HG03432 (cell line): Measurements from ENCODE around the gene HAPSTR1.

Experiments
- ATAC-seq: cut with Tn5 transposase; IDR thresholded peaks from one replicate; pipeline ENCODE4 v1.9.1; 2021; ENCODE audit warnings: mild to moderate bottlenecking, moderate library complexity; ENCODE audit not compliant: unreplicated experiment

The HAPSTR1 gene

DNA sequence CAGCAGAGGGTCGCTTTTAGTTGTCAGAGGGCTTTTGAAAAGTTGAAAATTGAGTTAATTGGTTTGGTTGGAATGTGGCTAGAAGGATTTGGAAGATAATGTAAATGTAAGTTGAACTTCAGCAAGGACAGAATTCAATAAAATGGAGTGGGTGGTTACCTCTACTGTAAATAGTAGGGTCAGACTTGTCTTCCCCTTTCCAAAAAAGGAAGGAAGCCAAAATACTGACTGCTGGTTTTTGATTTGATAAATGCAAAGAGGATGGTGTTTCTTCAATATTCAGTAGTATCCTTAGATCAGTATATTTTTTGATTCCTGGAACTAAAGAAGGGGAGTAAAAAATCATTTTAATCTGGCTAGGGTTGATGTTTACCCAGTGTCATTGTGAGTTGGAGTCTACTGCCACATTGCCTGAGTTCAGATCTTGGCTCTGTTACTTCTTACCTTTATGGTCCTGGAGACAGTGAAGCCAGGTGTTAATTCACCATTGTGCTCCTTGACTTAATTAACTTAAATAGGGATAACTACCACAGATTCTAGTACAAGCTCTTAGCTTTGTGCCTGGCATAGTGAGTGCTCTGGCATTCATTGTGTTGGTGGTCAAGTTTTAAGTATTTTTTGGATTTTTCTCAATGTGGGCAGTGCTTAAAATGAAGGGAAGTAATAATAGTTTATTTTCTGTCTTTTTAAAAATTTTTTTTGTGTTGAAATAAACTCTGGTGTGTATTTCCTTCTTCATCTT is 4.4 kb downstream of the HAPSTR1 start:
- no peak for ATAC-seq

DNA sequence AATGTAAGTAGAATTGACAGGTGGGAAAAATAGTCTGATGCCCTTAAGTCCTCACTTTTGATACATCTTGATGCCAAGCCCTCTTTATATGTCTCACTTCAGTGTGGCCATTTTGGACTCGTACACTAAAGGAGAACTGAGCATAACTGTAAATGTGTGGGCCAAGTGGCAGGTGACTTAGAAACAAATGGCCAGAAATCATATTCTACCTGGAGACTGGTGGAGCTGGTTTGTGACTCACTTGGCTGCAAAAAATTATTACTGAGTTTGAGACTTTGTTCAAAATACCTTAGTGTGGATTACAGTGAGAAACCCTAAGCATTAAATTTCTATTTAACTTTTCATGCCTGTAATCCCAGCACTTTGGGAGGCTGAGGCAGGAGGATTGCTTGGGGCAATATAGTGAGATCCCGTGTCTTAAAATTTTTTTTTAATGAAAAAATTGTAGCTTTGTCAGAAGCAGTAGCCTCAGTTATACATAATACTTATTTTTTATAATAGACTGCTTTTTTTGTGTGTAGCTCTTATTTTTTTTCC is 5.0 kb downstream of the HAPSTR1 start:
- no peak for ATAC-seq

DNA sequence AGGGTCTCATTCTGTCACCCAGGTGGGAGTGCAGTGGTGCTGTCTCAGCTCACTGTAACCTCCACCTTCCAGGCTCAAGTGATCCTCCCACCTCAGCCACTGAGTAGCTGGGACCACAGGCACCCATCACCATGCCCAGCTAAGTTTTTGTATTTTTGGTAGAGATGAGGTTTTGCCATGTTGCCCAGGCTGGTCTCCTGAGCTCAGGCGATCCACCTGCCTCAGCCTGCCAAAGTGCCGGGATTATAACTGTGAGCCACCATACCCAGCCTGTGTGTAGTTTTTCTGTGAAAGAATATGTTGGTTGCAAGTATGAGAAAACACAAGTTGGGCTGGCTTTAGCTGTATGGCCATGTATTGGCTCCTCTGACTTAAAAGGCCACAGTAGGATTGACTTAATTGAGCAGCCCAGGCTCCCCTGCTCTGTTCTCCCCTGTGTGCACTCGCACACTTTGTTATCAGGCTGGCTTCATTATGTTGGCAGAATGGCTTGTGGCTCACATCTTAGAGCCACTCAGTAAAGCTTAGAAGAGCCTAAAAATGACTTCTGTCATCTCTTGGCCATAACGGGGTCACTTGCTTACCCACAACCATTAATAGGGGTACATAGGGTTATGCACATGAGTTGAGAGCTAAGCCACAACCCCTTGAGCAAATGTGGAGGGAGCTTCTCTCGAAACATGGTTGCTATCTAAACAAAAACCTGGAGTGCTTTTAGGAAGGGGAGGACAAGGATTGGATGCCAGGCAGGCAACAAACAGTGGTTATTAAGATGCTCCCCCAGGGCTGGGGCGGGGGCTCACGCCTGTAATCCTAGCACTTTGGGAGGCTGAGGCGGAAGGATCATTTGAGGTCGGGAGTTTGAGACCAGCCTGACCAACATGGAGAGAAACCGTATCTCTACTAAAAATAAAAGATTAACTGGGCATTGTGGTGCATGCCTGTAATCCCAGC is 6.1 kb downstream of the HAPSTR1 start:
- no peak for ATAC-seq

DNA sequence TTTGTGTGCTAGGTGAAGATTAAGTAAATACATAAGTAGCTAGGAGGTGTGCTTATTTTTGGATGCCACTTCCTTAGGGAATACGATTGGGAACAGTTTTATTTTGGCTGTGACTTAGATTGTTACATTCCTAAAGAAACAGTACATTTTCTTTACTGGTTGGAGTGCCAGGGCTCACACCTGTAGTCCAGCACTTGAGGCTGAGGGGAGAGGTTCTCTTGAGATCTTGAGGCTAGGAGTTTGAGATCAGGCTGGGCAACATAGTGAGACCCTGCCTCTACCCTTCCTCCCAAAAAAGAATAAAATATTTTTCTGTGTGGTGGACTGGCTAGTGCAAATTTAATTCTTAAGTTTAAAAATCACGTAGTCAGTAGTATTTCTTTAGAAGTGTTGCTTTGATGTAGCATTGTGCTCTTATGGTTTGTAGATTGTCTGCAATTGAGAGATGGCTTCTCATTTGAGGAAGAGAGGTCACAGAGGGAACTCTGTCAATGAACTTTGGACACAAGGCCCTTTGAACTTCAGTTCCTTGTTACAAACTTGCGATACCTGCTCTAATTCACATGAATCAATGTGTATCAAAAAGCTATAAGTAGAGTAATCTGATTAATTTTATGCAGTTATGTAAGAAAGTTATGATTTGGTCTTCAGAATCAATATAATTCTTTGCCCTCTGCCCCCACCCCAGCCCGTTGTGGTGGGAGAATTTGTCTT is 7.1 kb downstream of the HAPSTR1 start:
- no peak for ATAC-seq

DNA sequence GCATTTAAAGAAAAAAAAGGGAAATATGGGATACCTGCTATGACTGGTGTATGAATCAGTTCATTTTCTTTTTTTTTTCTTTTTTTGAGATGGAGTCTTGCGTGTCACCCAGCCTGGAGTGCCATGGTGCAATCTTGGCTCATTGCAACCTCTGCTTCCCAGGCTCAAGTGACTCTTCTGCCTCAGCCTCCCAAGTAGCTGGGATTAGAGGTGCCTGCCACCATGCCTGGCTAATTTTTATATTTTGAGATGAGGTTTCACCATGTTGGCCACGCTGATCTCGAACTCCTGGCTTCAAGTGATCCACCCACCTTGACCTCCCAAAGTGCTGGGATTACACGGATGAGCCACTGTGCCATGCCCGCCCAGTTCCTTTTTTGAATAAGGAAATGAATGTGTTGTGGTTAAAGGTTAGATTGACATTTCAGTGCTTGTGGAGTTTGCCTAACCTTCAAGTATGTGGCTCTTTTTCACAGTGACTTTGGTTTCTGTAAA is 7.7 kb downstream of the HAPSTR1 start:
- ATAC-seq: peak; percentile 59

DNA sequence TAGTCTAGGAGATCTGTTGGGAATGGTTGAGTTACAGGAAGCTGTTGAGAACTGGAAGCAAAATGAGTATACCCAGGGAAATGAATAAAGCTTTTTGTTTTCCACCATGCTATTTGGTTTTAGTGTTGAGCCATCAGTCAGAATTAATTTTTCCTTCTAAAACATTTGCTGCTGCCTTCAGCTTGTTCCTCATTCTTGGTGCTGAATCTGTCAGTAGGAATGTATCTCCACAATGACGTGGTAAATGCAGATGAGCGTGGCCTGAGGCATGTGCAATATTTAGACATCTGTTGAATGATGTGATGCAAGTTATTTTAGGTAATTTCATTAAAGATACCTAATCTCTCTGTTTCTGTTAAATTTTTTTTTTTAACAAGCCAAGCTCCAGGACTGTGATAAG is 10.9 kb downstream of the HAPSTR1 start:
- ATAC-seq: no peak

DNA sequence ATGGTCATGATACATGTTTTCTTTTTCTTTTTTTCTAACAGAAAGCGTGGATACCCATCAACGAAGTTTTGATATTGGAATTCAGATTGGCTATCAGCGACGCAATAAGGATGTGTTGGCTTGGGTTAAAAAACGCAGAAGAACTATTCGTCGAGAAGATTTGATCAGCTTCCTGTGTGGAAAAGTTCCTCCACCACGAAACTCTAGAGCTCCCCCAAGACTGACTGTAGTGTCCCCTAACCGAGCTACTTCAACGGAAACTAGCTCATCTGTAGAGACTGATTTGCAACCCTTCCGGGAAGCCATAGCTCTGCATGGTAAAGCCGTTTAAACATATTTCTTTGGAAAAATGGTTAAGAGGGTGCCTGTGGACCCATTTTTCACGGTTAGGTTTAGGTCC is 11.5 kb downstream of the HAPSTR1 start:
- ATAC-seq: no peak

DNA sequence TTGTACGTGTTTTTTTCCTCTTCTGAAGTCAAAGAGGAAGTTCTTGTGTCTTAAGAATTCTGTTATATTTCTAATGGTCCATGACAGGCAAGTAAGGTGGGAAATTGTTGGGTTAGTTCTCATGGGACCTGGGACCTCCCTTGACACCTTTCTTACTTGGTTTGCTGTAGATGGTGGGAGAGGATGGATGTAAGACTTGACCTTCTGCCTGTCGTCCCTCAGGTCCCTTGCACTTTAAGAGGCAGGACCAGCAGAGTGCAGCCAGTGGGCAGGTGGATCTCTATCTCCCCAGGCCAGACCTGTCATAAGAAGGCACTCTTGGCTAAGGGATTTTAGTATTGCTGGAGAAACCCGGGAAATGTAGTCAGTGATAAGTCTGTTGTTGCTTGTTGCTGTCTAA is 12.1 kb downstream of the HAPSTR1 start:
- ATAC-seq: no peak

DNA sequence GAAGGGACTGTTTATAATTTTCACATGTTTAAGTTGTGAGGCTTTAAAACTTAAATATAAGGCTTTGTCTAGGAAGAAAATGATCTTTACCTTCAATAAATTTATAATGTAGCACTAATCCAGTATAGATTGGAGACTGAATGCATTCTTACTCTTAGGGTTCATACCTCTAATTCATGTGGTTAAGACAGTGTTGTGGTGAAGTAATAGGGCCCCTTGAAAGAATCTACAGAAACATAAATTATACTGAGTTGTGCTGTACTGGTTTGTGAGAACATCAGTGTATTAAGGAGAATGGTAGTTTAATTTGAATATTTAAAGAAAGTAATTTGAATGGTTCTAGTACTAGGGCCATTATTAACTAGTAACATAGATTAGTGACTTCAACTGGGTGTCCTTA is 13.7 kb downstream of the HAPSTR1 start:
- ATAC-seq: no peak

DNA sequence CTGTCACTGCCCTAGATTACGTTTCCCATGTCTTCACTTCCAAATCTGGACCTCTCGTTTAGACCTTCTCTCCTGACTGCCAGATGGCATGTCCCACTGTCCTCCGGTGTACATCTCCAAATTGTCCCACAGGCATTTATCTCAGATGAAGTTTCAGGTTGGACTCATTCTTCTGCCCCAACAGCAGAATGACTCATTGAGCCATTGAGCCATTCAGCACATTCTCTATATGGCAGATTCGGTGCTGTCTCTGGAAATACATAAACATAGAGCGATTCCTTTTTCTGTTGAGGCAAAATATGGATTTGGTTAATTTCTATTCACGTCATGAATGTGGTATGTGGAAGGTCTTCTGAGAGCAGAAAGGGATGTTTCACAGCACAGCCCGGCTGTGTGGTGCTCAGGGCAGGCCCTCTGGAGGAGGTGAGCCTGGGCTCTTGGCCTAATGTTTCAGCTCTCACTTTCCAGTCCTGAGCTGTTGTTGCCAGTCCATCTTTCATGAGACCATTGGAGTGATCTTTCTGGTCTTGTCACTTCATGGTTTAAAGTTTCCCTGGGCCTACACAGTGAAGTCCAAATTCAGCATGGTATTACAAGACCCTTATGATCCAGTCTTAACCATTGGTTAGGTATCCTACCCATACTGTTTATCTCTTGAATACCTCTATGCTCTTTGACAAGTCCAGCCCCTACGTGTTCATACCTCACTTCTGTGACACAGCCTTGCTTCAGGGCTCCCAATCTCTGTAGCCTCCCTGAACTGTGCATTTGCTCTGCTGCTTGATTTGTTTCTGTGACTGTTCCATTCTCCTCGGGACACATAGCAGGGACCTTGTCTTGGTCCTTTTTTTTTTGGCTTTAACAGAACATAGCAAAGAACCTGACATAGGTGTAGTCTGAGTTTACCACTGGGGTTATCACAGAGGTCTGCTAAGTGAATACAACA is 15.9 kb downstream of the HAPSTR1 start:
- no peak for ATAC-seq

DNA sequence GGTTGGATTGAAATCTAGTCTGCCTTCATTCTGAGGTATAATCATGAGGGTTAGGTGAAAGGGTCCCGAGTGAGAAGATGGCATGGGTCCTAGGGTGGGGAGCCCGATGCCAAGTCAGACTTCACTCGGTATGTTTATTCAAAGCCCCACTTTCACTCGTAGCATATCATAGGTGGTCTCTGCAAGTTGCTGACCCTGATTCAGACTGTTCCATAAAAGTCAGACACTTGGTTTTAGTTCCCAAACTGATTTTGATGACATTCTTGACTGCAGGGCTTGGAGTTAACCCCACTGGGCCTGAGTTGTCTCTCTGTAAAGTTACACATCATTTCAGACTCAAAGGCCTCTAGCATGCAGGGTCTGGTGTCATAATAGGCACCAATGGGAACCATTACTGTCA is 17.8 kb downstream of the HAPSTR1 start:
- no peak for ATAC-seq

DNA sequence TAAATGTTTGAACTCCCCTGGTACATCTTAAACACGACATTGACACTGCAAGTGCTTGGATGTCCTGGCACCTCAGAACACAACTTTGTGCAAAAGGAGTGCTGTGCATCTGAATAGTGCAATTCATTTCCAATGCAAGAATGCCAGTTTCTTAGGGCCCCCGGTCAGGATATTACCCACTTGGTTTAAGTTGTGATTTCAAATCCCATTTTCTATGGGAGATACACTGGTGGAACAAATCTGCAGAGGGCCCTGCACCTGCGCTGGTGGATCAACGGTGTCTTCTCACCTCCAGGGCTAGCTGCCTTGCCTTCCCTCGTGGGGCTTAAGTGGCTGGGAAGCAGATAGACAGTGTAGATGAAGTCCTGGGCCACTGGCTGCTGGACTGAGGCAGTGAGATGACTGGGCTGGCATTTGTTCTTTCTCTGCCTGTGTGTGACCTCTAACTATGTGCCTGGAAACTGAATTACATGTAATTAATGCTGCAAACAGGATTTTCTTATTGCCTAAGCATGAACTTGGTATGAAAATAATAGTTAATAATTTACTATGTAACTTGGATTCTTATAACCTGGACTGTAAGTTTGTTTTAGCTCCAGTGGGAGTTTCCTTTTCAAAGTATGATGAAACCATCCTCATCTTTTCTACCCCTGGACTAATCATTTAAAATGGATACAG is 20.9 kb downstream of the HAPSTR1 start:
- no peak for ATAC-seq

DNA sequence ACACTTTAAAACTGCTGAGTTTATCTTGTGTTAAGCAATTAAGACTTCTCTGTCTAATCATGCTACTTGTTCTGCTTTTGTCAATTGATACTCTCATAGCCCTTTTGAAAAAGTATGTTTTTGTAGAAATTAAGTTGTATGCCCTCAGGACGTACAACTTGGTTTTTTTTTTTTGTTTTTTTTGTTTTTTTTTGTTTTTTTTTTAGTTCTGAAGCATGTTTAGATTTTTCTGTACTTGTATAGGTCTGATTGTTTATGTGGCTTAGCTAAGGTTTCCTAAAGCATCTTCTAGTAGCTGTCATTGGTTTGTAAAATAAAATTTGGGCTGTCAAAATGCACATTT is 21.4 kb downstream of the HAPSTR1 start:
- no peak for ATAC-seq

DNA sequence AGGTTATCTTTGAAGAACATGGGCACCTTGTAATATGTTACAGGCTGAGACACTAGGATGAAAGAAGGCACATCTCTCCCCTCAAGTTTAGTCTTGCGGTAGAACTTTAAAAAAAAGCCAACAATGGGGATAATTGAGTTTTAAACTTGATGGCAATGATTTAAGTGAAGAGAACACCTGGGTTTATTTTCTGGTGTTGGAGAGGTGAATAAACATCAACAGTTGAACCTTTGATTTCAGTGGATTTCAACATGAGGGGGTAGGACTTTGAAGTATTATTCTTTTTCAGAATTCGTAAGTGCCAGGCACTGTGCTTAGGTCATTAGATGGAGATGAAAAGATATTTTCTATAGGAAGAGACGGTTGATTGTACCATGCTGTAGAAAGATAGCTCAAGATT is 22.3 kb downstream of the HAPSTR1 start:
- ATAC-seq: no peak

DNA sequence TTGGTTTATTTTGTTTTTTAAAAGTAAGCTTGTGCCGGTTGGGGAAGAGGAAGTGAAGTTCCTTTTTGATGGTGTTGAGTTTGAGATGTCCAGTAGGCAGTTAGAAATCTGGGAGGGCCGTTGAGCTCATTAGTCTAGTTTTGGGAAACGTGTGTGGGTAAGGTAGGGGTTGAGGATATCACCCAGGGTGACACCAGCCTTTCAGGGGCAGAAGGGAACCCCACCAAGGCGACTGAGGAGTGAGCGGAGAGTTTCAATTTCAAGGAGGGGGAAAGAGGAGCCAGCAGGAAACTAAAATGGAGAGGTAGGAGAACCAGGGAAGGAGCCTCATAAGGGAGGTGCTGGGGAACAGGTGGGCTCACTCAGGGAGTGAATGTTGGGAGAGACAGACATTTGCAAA is 22.7 kb downstream of the HAPSTR1 start:
- ATAC-seq: no peak

DNA sequence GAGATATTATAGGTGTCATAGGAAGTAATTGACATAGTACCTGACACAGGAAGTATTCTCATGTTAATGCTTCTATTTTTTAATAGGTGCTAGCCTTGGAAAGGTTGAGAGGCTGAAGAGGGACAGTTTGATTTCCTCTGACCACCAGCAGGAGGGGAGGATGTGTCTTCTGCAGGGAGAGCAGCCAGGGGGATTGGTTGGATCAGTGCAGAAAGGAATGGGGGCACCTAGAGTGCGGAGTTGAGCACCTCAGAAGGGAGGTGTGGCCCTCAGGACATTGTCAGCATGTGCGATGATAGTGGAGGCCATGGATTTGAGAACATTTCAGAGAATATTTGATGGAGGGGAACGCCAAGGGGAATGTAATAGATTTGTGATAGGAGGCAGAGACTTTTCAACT is 23.4 kb downstream of the HAPSTR1 start:
- ATAC-seq: no peak

DNA sequence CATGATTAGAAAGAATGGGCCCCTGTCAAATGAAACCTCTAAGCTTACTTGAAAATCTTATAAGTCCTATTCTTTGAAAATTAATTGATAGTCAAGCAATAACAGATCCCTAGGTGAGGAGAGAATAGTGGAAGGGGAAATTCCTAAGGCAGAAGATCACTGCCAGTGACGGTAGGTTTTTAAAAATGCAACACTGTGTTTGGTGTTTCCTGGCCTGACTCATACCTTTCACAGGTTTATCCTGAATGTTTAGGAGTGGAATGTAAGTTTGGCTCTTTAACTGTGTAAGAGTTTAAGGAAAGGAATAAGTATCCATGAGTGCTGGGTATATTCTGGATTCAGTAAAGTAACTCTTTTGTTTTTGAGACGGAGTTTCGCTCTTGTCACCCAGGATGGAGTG is 23.8 kb downstream of the HAPSTR1 start:
- ATAC-seq: no peak

DNA sequence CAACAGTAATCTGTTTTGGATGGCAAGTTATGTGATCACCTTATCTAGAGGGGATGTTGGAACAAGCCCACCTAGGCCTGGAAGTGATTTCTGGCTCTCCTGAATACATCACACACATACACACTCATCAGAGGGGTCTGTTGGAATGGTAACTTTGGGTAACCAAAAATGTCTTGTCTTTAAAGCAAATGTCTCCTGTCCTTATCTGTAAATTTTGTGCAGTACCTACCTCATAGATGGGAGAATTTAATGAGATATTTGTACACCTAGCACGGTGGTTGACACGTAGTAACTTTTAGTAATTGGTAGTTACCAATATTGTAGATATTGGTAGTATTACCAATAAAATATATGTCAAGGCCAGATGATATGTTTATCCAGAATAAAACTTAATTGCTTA is 24.7 kb downstream of the HAPSTR1 start:
- no peak for ATAC-seq

DNA sequence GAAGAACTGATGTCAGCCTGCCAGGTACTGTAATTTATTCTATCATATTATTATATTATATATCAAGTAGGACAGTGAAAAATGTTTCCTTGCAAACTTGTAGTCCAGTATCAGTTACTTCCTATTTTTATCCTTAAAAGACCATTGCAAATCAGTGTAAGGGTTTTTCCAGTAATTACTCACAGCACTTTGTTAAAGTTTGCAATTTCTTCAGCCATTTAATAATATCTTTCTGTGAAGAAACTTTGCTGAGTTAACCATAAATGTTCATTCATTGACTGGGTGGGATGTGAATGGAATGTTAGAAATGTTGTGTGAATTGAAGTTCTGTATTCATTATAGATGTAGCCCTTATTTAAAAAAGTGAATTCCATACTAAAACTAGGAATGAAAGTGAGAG is 26.7 kb downstream of the HAPSTR1 start:
- ATAC-seq: no peak

DNA sequence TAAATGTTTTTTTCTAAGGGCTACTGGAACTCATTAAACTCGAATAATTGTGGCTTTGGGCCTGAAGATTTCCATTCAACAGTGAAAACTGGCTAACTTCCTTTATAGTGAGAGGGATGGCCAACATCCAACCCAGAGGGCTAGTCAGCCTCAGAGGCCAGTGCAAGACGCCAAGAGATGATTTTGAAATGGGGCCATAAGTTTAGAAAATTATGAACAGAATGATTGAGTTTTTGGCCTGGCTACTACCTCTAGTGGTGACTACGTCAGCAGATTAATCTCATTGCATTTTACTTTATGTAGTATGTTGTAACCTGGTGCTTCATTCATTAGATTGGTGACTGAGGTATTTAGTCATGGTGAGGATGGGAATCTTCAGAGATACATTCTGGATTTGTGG is 28.4 kb downstream of the HAPSTR1 start:
- ATAC-seq: no peak
